Ascending aorta (tissue), 2 donors: Measurements from ENCODE around the gene TANGO2. TPM values are rescaled to one million over a fixed set of nuclear protein-coding genes. Genes with fewer than 3 reads are reported as not detected.

ENCODE experiments used
- DNase-seq, 2 donors: peaks; one replicate each; pipeline ENCODE4 v3.0.0-alpha.2; 2019; ENCODE audit warnings: low spot score in 2 of 2
- H3K27ac ChIP-seq, 2 donors: fragments of 200-600 bp; sonication (generic); one replicate each; pipeline ENCODE4 v1.5.1; 2016 to 2017; ENCODE audit warnings: mild to moderate bottlenecking in 1 of 2
- H3K27me3 ChIP-seq: fragments of 200-600 bp; sonication (generic); one replicate; pipeline ENCODE4 v1.5.1; 2017
- H3K36me3 ChIP-seq, 2 donors: fragments of 200-600 bp; sonication (generic); one replicate each; pipeline ENCODE4 v1.5.1; 2016
- H3K4me1 ChIP-seq, 2 donors: fragments of 200-600 bp; sonication (generic); one replicate each; pipeline ENCODE4 v1.5.1; 2016 to 2017; ENCODE audit warnings: mild to moderate bottlenecking in 1 of 2
- H3K4me3 ChIP-seq, 2 donors: fragments of 200-600 bp; sonication (generic); one replicate each; pipeline ENCODE4 v1.5.1; 2016 to 2017; ENCODE audit warnings: mild to moderate bottlenecking in 1 of 2
- H3K9me3 ChIP-seq, 2 donors: fragments of 200-600 bp; sonication (generic); one replicate each; pipeline ENCODE4 v1.5.1; 2016
- CTCF ChIP-seq, 3 experiments: fragments of 200-600 bp in 2 of 3; fragments of 450-650 bp in 1 of 3; sonication (generic) in 2 of 3; IDR thresholded peaks; one replicate each; pipeline ENCODE4 v1.5.1; 2016 to 2019; ENCODE audit warnings: antibody characterized with exemption in 3 of 3, mild to moderate bottlenecking in 1 of 3, moderate library complexity in 1 of 3
- intact Hi-C: fragments of 100-400 bp; cut with DNase I; formaldehyde crosslinking; loops from one replicate; pipeline ENCODE4 v1.15.1; 2023
- total RNA-seq: library from RNA; depleted of rRNA; stranded (reverse); fragments of >200 nt; gene quantifications from one replicate; pipeline ENCODE4 v1.1.0, GENCODE V29; 2016

TANGO2 gene
- total RNA-seq, 1 donor from 2014 or later: 26.3 TPM

GRCh38 chr22:20003304-20003703 lies 17.6 kb upstream of the TANGO2 start:
- Histone ChIP-seq H3K27me3 (no peaks in the 10 kb centered on the region), H3K36me3 (no peaks in the 10 kb centered on the region), H3K4me3 (no peak overlapping the region), H3K4me1 (peaks cover 7 to 18% of the 10 kb centered on the region in 2 donors), H3K9me3 (no peaks in the 10 kb centered on the region), H3K27ac (no peak overlapping the region)
- DNase-seq: no peak
- intact Hi-C loops: no loop called here
- no peak for TF ChIP-seq CTCF (IDR thresholded peaks at IDR 0.05)

- no peak for TF ChIP-seq CTCF (IDR thresholded peaks at IDR 0.05)
- H3K27me3 ChIP-seq: no peaks in the 10 kb centered on the region
- no peak overlapping the region for H3K4me3 ChIP-seq
- no peak overlapping the region for H3K27ac ChIP-seq
- H3K36me3 ChIP-seq: no peaks in the 10 kb centered on the region
- H3K9me3 ChIP-seq: no peaks in the 10 kb centered on the region
- intact Hi-C loops: no loop called here
- peaks cover 4 to 7% of the 10 kb centered on the region in 2 donors for H3K4me1 ChIP-seq
- DNase-seq: no peak
These were observed 16.4 kb upstream of the TANGO2 start for GRCh38 chr22:20004464-20004863.

GRCh38 chr22:20008221-20008995 lies 12.5 kb upstream of the TANGO2 start:
- no peak overlapping the region for H3K4me3 ChIP-seq
- TF ChIP-seq CTCF (IDR thresholded peaks at IDR 0.05): no peak
- no peak for DNase-seq
- H3K9me3 ChIP-seq: no peaks in the 10 kb centered on the region
- H3K4me1 ChIP-seq: peaks cover 4 to 6% of the 10 kb centered on the region in 2 donors
- no peaks in the 10 kb centered on the region for H3K36me3 ChIP-seq
- intact Hi-C loops: no loop called here
- H3K27ac ChIP-seq: no peak overlapping the region
- H3K27me3 ChIP-seq: no peaks in the 10 kb centered on the region

- DNase-seq: no peak
- intact Hi-C loops: no loop called here
- no peaks in the 10 kb centered on the region for H3K27me3 ChIP-seq
- peaks cover 6% of the 10 kb centered on the region in 2 donors for H3K4me1 ChIP-seq
- H3K4me3 ChIP-seq: no peak overlapping the region
- no peaks in the 10 kb centered on the region for H3K9me3 ChIP-seq
- H3K36me3 ChIP-seq: no peaks in the 10 kb centered on the region
- H3K27ac ChIP-seq: no peak overlapping the region
- no peak for TF ChIP-seq CTCF (IDR thresholded peaks at IDR 0.05)
These were observed 11.9 kb upstream of the TANGO2 start for GRCh38 chr22:20009018-20009491.

DNA sequence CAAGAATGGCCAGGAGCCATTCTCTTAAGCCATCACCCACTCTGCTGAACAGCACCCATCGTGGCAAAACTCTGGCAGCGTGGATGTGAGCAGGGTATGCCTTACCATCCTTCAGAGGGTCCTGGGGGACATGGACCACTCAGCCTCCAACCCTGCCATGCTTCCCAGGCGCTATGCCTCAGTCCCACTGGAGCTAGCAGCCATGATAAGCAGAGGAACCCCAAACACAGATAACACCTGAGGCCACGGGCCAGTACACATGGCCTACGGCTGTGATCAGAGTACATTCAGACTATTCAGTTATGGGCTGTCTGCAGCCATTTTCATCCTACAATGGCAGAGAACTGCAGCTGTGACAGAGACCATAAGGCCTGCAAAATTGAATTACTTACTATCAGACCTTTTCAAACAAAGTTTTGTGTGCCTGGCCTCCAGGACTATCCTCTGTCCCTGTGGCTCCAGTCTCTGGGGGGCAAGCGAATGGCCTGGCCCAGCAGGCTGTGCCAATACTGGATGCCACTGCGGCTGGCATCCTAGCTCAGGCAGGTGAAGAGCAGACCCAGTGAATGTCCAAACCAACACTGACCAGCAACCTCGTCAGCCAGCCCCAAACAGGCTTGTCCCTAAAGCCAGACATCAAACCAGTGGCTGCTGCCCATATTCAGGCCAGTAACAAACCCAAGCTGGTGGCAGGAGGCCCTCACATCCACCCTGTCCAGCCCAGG lies 11.2 kb upstream of the TANGO2 start:
- H3K27me3 ChIP-seq: no peaks in the 10 kb centered on the region
- H3K36me3 ChIP-seq: no peaks in the 10 kb centered on the region
- no peak overlapping the region for H3K27ac ChIP-seq
- no peaks in the 10 kb centered on the region for H3K9me3 ChIP-seq
- H3K4me1 ChIP-seq: peaks cover 6% of the 10 kb centered on the region in 2 donors
- no peak overlapping the region for H3K4me3 ChIP-seq
- DNase-seq: no peak
- TF ChIP-seq CTCF (IDR thresholded peaks at IDR 0.05): no peak
- intact Hi-C loops: no loop called here
